GM13976 (cell line): ENCODE results near the gene ATP13A4.

Experiments used
- DNase-seq: peaks from one replicate; pipeline ENCODE4 v3.0.0; 2012; ENCODE audit warnings: low spot score
- in situ Hi-C: fragments of 300-500 bp; cut with MboI; formaldehyde crosslinking; loops from one replicate; pipeline ENCODE4 v1.12.0; 2022; ENCODE audit warnings: low sequenced_read_pairs, mixed read lengths, inconsistent platforms; ENCODE audit not compliant: unreplicated experiment
- TF ChIP-seq, protein P1 (sequence below): IDR thresholded peaks from 2 replicates; pipeline ENCODE4 v1.5.1; 2012; ENCODE audit warnings: borderline replicate concordance, mild to moderate bottlenecking; ENCODE audit not compliant: insufficient read depth; ENCODE audit errors: extremely low read depth, missing control alignments, control extremely low read depth

The ATP13A4 gene

DNA sequence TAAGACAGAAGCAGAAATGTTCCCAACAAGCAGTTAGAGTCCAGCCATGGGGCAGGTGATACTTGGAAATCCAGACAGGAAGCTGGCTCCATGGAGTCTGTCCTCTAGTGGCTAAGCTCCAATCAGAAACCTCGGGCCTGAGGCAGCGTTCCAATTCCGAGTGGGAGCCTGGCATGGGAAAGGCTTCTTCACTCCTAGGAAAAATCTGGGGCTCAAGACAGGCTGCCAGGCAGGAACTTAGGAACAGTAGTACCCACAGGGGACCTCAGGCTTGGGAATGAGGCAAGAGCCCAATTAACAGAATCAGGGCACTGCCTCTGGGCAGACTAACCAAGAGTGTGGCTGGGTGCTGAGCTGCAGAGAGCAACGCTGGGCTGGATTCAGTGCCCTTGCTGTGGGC is 6.2 kb upstream of the ATP13A4 start:
- in situ Hi-C loops: loop anchor here (25.0 kb wide), 3 partner anchors 524 to 999 kb away; no protein-coding TSS in a partner anchor
- no peak for DNase-seq
- TF ChIP-seq, protein P1, sequence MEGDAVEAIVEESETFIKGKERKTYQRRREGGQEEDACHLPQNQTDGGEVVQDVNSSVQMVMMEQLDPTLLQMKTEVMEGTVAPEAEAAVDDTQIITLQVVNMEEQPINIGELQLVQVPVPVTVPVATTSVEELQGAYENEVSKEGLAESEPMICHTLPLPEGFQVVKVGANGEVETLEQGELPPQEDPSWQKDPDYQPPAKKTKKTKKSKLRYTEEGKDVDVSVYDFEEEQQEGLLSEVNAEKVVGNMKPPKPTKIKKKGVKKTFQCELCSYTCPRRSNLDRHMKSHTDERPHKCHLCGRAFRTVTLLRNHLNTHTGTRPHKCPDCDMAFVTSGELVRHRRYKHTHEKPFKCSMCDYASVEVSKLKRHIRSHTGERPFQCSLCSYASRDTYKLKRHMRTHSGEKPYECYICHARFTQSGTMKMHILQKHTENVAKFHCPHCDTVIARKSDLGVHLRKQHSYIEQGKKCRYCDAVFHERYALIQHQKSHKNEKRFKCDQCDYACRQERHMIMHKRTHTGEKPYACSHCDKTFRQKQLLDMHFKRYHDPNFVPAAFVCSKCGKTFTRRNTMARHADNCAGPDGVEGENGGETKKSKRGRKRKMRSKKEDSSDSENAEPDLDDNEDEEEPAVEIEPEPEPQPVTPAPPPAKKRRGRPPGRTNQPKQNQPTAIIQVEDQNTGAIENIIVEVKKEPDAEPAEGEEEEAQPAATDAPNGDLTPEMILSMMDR: no peak

DNA sequence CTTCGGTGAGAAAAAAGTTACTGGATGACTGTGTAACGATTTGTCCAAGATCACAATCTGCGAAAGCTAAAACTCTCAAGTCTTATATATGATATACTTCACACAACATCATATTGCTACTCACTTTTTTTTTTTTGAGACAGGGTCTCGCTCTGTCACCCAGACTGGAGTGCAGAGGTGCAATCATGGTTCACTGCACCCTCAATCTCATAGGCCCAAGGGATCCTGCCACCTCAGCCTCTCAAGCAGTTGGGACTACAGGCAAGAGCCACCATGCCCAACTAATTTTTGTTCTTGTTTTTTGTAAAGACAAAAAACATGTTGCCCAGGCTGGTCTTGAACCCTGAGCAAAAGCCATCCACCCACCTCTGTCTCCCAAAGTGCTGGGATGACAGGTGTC is 5.4 kb upstream of the ATP13A4 start:
- in situ Hi-C loops: loop anchor here (25.0 kb wide), 3 partner anchors 523 to 998 kb away; no protein-coding TSS in a partner anchor
- TF ChIP-seq, protein P1: no peak
- DNase-seq: no peak

DNA sequence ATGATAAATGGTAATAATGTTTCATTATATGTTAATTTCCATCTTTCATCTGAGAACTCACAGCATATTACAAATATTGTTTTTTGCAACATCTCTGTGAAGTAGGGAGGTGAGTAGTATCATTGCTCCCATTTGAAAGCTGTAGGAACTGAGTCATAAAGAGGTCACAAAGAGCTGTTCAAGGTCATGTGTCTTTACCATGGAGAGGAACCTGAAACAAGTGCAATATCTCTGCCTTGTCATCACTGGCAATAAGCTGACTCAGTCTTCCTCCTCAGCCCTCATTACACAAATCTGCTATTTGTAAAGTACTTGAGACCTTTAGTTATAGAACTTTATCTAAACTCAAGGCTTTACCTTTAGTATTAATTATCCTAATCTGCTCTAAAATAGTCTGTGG is 4.4 kb upstream of the ATP13A4 start:
- TF ChIP-seq, protein P1: no peak
- in situ Hi-C loops: loop anchor here (25.0 kb wide), 3 partner anchors 522 to 997 kb away; no protein-coding TSS in a partner anchor
- DNase-seq: no peak

DNA sequence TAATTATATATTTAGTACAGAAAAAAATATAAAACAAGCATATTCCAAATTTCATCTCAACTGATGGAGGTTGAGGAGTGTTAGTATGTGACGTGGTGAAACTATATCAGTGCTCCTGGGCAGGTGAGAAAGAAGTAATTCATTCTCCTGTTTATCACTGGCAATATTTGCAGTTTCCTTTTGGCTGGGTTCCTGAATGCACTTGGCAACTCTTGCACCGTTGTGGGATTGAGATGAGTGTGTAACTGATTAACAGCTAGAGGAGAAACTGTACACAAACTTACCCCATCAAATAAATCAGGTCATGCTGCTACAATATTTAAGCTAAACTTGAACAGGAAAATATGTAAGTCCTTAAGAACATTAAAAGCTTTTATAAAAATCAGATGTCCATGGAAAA is 2.1 kb upstream of the ATP13A4 start:
- in situ Hi-C loops: loop anchor here (25.0 kb wide), 3 partner anchors 520 to 995 kb away; no protein-coding TSS in a partner anchor
- TF ChIP-seq, protein P1: no peak
- no peak for DNase-seq

DNA sequence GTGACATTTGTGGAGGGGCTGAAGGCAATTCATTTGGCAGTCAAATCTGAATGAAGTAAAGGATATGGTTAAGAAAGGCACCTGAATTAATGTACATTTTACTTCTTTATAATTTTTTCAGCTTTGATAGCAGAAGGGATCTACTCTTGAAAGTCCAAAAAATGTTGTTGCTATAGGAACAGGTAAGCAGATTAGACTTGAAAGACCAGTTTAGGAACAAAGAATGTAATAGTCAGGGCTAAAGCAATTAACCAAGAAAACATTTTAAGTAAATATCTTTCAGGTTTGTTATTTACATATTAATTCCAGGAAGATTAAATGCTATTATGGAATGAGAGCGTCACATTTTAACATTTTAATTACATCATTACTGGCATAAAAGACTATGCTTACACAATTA is 1.1 kb downstream of the ATP13A4 start:
- in situ Hi-C loops: loop anchor here (25.0 kb wide), 3 partner anchors 516 to 991 kb away; no protein-coding TSS in a partner anchor

DNA sequence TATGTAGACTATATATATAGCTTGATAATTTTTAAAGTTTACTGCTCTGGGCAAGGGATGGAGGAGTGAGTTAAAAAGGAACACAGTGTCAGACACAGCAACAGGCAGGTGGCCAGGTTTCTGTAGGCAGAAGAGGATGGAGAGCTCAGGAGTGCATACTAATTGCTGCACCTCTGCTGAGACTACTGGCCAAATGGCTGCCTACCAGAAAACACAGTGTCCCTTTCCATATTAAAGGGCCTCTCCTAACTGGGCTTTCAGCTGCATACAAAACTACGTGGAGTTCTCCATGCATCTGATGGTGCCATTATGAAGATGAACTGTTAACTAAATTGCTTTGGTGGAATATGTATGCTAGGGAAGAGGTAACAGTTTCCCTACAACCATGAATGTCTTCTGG is 1.8 kb downstream of the ATP13A4 start:
- TF ChIP-seq, protein P1: no peak
- no peak for DNase-seq
- in situ Hi-C loops: loop anchor here (25.0 kb wide), 3 partner anchors 516 to 991 kb away; no protein-coding TSS in a partner anchor

More for the DNA sequence above, 1.1 kb downstream of the ATP13A4 start:
- DNase-seq: no peak
- TF ChIP-seq, protein P1: no peak
